CD4-positive, alpha-beta T cell treated with Interferon gamma for 1 hour (primary cell): Measurements from ENCODE around the gene CRKL.

Experiments
- DNase-seq: peaks from one replicate; pipeline ENCODE4 v3.0.0-alpha.2; 2020

CRKL gene

GRCh38 chr22:20967697-20968211 is 50.5 kb downstream of the CRKL start:
- no peak for DNase-seq

DNA sequence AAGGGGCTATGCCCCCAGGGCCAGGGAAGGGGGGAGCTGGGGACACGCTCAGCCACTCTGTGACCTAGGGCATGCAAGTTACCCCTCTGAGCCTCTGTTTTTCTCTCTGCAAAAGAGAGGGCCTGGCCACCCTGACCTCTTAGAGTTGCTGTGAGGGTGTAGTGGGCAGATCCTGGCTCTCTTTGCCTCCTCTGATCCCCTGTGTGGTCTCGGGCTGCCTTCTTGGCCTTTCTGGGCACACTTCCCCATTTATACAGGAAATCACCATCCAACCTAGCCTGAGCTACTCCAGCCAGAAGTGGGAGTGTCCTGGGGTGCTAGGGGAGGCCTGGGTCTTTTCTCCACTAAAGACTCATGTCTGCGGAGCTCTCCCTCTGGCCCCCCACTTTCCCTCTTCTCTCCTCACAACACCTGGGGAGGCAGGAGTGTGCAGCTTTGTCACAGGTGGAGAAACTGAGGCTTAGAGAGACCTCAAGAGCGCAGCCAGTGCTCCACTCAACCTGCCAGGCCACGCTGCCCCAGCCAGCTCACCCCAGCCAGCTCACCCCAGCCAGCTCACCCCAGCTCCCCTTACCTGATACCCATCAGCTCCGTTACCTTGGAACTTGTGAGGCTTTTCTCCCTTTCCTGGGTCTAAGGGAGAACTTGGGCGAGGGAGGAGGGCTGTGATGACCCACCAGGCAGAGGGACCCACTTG is 51.2 kb downstream of the CRKL start:
- peak; percentile 20 for DNase-seq

GRCh38 chr22:20970939-20971657 is 53.9 kb downstream of the CRKL start:
- DNase-seq: no peak

DNA sequence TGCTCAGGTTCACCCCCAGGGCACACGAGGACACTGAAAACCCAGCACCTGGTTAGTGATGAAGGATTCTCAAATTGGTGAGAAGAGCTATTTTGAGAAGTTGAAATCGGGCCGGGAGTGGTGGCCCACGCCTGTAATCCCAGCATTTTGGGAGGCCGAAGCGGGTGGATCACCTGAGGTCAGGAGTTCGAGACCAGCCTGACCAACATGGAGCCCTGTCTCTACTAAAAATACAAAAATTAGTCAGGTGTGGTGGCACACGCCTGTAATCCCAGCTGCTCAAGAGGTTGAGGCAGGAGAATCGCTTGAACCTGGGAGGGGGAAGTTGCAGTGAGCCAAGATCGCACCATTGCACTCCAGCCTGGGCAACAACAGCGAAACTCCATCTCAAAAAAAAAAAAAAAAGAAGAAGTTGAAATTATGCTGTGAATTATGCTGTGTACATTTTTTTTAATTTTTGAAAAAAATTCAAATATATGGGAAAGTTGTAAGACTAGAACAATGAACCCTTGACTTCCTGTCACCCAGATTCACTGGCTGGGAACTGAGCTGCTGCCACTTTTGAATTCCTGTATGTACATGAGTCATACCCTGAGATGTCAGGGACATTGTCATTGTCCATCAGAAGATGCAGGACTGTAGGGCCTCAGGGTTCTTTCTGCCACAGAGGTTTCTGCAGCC is 54.9 kb downstream of the CRKL start:
- DNase-seq: peak; percentile 34

DNA sequence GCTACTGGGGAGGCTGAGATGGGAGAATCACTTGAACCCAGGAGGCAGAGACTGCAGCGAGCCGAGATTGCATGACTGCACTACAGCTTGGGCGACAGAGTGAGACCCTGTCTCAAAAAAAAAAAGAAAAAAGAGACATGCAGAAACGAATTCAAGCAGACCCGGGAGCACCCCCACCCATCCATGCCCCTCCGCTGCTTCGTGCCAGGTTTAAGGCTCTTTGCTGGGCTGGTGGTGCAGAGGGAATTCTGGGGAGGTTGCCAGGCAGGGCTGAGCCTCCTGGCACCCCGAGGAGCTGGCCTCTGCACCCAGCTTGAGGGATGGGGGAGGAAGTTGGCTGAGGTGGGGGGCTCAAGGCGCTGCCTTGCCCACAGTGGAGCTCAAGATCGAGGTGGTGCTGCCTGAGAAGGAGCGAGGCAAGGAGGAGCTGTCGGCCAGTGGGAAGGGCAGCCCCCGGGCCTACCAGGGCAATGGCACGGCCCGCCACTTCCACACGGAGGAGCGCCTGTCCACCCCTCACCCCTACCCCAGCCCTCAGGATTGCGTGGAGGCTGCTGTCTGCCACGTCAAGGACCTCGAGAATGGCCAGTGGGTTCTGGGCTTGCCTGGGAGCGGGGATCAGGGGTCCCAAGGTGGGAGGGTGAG is 55.8 kb downstream of the CRKL start:
- DNase-seq: no peak

- DNase-seq: no peak
These were observed 56.6 kb downstream of the CRKL start for GRCh38 chr22:20973634-20974286.

- no peak for DNase-seq
These were observed 57.2 kb downstream of the CRKL start for GRCh38 chr22:20974336-20974955.

GRCh38 chr22:20975541-20976290 is 58.5 kb downstream of the CRKL start:
- no peak for DNase-seq

DNA sequence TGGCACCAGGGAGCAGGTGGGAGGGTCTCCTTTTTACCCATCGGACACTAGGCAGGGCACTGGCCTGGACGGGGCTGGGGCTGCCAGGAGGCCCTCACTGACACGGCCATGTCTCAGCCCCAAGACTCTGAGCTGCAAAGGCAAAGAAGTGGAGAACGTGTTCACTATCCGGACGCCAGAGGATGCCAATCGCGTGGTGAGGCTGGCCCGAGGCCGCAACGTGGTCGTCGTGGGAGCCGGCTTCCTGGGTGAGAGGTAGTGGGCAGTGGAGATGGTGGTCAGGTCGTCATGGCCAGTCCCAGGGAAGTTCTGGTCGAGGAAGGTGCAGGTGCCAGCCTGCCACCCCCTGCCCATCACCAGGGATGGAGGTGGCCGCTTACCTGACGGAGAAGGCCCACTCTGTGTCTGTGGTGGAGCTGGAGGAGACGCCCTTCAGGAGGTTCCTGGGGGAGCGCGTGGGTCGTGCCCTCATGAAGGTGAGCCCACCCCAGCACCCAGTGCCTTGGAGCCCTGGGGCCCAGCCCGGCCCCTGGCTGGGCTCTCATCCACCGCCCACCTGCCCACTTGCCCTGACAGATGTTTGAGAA is 59.2 kb downstream of the CRKL start:
- no peak for DNase-seq

DNA sequence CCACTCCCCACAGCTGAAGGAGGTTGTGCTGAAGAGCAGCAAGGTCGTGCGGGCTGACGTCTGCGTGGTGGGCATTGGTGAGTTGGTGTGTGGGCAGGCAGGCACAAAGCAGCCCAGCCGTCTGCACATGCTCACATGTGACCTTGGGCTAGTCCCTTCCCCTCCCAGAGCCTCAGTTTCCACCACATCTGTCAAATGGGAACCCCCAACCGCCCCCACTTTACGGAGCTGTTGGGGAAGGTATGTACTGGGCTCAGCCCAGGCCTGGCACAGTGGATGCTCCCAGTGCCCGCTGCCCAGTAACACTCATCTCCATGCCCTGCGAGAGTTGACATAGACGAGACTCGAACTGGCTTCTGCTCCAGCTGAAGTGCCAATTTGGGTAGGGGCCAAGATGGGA is 59.8 kb downstream of the CRKL start:
- DNase-seq: no peak

DNA sequence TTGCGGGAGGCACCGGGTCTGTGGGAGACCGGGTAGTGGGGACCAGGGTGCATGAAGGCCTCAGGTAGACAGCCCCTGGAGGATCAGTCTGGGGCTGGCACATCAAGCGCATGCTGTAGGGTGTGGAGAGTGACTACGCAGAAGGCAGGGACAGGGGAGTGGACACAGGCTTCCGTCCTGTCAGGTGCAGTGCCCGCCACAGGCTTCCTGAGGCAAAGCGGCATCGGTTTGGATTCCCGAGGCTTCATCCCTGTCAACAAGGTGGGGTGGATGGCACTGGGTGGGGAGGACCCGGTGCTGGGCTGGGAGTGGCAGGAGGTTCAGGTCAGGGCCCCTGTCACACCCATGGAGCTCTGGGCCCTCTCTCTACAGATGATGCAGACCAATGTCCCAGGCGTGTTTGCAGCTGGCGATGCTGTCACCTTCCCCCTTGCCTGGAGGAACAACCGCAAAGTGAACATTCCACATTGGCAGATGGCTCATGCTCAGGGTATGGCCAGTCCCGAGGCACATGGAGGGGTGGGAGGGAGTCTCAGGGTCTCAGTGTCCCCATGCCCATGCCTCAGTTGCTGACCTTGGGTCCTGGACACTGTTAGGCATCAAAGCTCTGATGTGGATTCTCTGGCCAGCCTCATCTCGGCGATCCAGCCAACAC is 60.4 kb downstream of the CRKL start:
- DNase-seq: no peak

DNA sequence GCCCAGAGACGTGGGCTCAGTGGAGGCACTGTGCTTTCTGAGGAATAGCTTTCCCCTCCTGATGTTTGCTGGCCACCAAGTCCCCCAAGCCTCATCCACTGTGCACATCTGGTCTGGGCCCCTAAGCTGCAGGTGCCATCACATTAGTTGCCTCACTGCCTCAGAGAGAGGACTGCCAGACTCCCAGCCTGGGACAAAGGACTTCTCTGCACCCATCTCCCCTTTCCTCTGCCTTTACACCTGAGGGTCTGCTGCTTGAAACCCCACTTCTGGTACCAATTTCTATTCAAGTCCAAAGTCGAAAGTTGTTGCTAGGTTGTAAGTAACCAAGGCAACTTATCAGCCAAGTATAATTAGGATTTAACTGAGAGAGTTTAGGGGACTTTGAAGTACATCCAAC is 61.2 kb downstream of the CRKL start:
- no peak for DNase-seq

DNA sequence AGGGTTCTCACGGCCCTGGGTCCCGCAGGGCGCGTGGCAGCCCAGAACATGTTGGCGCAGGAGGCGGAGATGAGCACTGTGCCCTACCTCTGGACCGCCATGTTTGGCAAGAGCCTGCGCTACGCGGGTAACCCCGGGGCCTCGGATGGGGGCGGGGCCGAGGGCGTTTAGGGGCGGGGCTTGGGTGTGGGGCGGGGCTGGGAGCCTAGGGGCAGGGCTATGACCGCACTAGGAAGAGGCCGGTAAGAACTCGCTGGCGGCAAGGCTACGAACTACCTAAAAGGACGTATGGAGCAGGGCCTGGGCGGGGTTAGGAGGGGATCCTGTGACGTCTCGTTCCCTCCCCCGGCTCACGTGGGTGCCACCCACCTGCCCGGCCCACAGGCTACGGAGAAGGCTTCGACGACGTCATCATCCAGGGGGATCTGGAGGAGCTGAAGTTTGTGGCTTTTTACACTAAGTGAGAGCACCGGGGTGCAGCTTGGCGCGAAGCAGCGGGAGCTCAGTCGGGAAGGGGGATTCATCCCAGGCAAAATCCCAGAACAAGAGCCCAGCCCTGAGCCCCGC is 62.1 kb downstream of the CRKL start:
- peak; percentile 87 for DNase-seq

DNA sequence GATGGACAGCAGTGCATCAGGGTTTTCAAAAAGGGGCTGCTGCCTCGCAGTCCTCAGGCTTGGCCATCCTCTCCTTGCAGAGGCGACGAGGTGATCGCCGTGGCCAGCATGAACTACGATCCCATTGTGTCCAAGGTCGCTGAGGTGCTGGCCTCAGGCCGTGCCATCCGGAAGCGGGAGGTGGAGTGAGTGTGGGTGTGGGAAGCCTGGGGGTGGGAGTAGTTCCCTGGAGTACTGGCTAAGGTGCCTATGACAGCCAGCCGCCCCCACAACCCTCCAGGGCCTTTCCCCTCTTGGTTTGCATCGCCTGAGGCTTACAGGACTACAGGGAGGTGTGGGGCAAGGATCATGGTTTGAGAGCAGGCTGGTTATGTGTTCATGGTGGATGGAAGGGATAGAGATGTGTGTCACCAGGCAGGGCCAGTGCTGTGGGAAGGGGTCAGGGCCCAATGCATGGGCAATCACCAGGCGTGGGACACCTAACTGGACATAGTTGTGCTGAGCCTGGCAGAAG is 62.8 kb downstream of the CRKL start:
- DNase-seq: no peak

GRCh38 chr22:20980523-20980922 is 63.3 kb downstream of the CRKL start:
- DNase-seq: no peak

GRCh38 chr22:20980938-20981722 is 63.9 kb downstream of the CRKL start:
- DNase-seq: no peak

DNA sequence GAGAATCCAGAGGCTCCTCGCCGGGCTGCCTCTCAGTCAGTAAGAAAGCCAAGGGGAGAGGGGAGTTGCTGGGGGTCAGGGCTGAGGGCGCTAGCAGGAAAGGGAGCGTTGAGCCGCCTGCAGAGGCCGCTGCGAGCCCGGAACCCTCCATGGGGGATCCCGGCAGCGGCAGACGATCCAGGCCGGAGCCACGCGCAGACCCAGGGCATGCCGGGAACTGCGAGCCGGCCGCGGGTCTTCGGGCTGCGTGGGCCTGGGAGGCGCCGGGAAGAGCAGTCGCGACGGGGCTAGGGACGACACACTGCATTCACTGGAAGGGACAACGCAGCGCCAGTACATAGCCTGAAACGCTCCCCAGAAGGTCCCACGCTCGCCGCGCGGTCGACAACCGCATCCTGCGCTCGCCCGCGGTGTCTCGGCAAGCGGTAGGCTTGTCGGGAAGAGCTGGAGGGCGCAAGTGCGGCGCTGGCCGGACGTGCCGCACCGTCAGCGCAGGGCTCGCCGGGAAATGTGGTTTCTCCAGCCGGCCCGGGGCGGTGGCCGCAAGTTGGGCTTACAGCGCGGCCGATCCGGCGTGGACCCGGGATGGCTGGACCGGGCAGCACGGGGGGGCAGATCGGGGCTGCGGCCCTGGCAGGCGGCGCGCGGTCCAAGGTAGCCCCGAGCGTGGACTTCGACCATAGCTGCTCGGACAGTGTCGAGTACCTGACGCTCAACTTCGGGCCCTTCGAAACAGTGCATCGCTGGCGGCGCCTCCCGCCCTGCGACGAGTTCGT is 64.8 kb downstream of the CRKL start, which contains the start of gene LZTR1:
LZTR1 (plus strand) TSS at position 511 of the 776 bp plus-strand sequence; CDS start at position 586, 75 bp downstream.
- DNase-seq: peak; percentile 68

- DNase-seq: no peak
These were observed 65.3 kb downstream of the CRKL start for GRCh38 chr22:20982563-20982882.
